ENCODE results near the gene SRPK3.

DNA sequence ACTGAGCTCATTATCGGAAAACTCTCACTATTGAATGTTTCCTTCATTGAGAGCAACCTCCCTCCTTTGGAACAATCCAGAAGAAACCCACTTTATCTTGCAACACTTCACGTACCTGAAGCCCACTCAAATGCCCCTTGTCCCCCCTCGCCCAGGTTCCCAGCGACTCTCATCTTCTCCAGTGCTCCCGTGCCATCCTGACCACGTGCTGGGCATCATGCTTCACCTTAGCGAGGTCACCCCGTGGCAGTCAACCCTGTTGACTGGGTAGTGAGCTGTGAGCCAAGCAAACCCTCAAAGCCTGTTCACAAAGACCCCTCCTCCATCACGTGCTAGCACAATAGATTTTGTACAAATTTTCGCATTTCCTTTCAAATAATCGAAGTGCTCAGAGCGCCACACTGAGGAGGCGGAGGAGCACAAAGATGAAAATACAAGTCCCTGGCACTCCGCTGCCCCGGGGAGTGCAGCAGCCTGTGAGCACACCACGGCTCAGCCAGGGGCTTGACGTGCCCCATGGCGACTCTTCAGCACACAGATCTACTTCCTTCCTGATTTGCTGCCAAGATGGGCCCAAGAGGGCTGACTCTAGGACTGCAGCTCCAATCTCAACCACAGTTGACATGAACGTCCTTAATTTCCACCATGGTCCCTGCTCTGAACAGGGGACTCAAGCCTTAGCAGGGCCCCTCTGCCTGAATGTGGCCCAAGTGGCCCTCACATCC is 33.9 kb downstream of the SRPK3 start:
- TF ChIP-seq MXI1 (IDR thresholded peaks at IDR 0.05; ENCODE audit: low read depth, low read length) (no peak), EZH2phosphoT487 (IDR thresholded peaks at IDR 0.05; ENCODE audit: borderline replicate concordance, low read depth) (no peak), TEAD4 (IDR thresholded peaks at IDR 0.05; ENCODE audit: borderline replicate concordance, insufficient read depth) (no peak), SIN3A (IDR thresholded peaks at IDR 0.05; ENCODE audit: borderline replicate concordance, low read depth, low read length) (no peak), RCOR1 (IDR thresholded peaks at IDR 0.05; ENCODE audit: low read length) (no peak), TAF1 (IDR thresholded peaks at IDR 0.05; ENCODE audit: borderline replicate concordance, low read depth, low read length) (no peak), RXRA (IDR thresholded peaks at IDR 0.05; ENCODE audit: borderline replicate concordance, low read depth) (no peak), POLR2AphosphoS5 (IDR thresholded peaks at IDR 0.05; ENCODE audit: low read depth, low read length) (no peak), GABPA (IDR thresholded peaks at IDR 0.05; ENCODE audit: low read depth) (no peak), SMC3 (IDR thresholded peaks at IDR 0.05; ENCODE audit: low read depth, low read length) (no peak)
- TF ChIP-seq, protein P1, sequence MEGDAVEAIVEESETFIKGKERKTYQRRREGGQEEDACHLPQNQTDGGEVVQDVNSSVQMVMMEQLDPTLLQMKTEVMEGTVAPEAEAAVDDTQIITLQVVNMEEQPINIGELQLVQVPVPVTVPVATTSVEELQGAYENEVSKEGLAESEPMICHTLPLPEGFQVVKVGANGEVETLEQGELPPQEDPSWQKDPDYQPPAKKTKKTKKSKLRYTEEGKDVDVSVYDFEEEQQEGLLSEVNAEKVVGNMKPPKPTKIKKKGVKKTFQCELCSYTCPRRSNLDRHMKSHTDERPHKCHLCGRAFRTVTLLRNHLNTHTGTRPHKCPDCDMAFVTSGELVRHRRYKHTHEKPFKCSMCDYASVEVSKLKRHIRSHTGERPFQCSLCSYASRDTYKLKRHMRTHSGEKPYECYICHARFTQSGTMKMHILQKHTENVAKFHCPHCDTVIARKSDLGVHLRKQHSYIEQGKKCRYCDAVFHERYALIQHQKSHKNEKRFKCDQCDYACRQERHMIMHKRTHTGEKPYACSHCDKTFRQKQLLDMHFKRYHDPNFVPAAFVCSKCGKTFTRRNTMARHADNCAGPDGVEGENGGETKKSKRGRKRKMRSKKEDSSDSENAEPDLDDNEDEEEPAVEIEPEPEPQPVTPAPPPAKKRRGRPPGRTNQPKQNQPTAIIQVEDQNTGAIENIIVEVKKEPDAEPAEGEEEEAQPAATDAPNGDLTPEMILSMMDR (IDR thresholded peaks at IDR 0.05): no peak
- TF ChIP-seq, protein P2, sequence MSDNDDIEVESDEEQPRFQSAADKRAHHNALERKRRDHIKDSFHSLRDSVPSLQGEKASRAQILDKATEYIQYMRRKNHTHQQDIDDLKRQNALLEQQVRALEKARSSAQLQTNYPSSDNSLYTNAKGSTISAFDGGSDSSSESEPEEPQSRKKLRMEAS (IDR thresholded peaks at IDR 0.05; ENCODE audit: low read depth): no peak
- TF ChIP-seq, protein P3, sequence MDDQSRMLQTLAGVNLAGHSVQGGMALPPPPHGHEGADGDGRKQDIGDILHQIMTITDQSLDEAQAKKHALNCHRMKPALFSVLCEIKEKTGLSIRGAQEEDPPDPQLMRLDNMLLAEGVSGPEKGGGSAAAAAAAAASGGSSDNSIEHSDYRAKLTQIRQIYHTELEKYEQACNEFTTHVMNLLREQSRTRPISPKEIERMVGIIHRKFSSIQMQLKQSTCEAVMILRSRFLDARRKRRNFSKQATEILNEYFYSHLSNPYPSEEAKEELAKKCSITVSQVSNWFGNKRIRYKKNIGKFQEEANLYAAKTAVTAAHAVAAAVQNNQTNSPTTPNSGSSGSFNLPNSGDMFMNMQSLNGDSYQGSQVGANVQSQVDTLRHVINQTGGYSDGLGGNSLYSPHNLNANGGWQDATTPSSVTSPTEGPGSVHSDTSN (IDR thresholded peaks at IDR 0.05): no peak
